Thymus (tissue), 14 donors: ENCODE results near the gene RAD51AP1. TPM values are rescaled to one million over a fixed set of nuclear protein-coding genes. Genes with fewer than 3 reads are reported as not detected.

Experiments used
- DNase-seq, 9 donors: peaks; one replicate each; pipeline ENCODE4 v3.0.0-alpha.2; 2013; ENCODE audit warnings: low spot score in 9 of 9, low read depth in 6 of 9, missing footprints in 1 of 9
- H3K27ac ChIP-seq, 2 donors: one replicate each; pipeline ENCODE4 v1.5.1; 2013; ENCODE audit warnings: control low read depth in 1 of 2, low read depth in 1 of 2, low read length in 1 of 2, mild to moderate bottlenecking in 1 of 2, moderate library complexity in 1 of 2
- H3K27me3 ChIP-seq, 2 donors: one replicate each; pipeline ENCODE4 v1.5.1; 2013; ENCODE audit warnings: low read length in 1 of 2; ENCODE audit not compliant: control insufficient read depth in 2 of 2, insufficient read depth in 1 of 2
- H3K36me3 ChIP-seq, 2 donors: one replicate each; pipeline ENCODE4 v1.5.1; 2013; ENCODE audit warnings: low read length in 1 of 2, mild to moderate bottlenecking in 1 of 2, moderate library complexity in 1 of 2; ENCODE audit not compliant: control insufficient read depth in 2 of 2, insufficient read depth in 2 of 2
- H3K4me1 ChIP-seq, 2 donors: one replicate each; pipeline ENCODE4 v1.5.1; 2013; ENCODE audit warnings: low read length in 2 of 2; ENCODE audit not compliant: control insufficient read depth in 2 of 2, insufficient read depth in 2 of 2
- H3K4me3 ChIP-seq, 2 donors: one replicate each; pipeline ENCODE4 v1.5.1; 2013; ENCODE audit warnings: low read length in 2 of 2, control low read depth in 1 of 2, mild to moderate bottlenecking in 1 of 2
- H3K9me3 ChIP-seq, 2 donors: one replicate each; pipeline ENCODE4 v1.5.1; 2013; ENCODE audit warnings: low read length in 1 of 2, mild to moderate bottlenecking in 1 of 2; ENCODE audit not compliant: control insufficient read depth in 2 of 2, insufficient read depth in 1 of 2
- WGBS: extraction: QIAGEN DNeasy Blood & Tissue Kit; methylation state at CpG from one replicate; pipeline ENCODE4 v1.1.7; 2013; 5-methylcytosine and 5-hydroxymethylcytosine counted together
- long read RNA-seq, 10 donors: transcript quantifications; one replicate each; lab custom pipeline, GENCODE V29; 2026
- polyA plus RNA-seq: library from polyadenylated mRNA; stranded (reverse); fragments of 200-250 nt; gene quantifications from one replicate; pipeline ENCODE4 v1.2.3, GENCODE V29; 2013
- total RNA-seq: library from RNA; stranded (reverse); fragments of 120-200 nt; gene quantifications from one replicate; pipeline ENCODE4 v1.2.4, GENCODE V29; 2013
- donor health status: healthy.

The RAD51AP1 gene, protein sequence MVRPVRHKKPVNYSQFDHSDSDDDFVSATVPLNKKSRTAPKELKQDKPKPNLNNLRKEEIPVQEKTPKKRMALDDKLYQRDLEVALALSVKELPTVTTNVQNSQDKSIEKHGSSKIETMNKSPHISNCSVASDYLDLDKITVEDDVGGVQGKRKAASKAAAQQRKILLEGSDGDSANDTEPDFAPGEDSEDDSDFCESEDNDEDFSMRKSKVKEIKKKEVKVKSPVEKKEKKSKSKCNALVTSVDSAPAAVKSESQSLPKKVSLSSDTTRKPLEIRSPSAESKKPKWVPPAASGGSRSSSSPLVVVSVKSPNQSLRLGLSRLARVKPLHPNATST
- total RNA-seq (39.5 TPM), polyA plus RNA-seq (3.4 TPM)
- long read RNA-seq, donor 1, partial matches to known transcripts: 0 of 2 reads
- long read RNA-seq, donor 1, other reads (novel, unspliced or antisense): 0 of 2 reads
- long read RNA-seq, donor 2: 0 reads
- long read RNA-seq, donor 3, transcript RAD51AP1-202 (9 exons, 2,113 nt): major isoform, 13 of 33 reads
- long read RNA-seq, donor 3, partial matches to known transcripts: 15 of 33 reads
- long read RNA-seq, donor 3, other reads (novel, unspliced or antisense): 0 of 33 reads
- long read RNA-seq, donor 4, partial matches to known transcripts: 0 of 3 reads
- long read RNA-seq, donor 4, other reads (novel, unspliced or antisense): 0 of 3 reads
- long read RNA-seq, donor 5, transcript RAD51AP1-202 (9 exons, 2,113 nt): major isoform, 6 of 22 reads
- long read RNA-seq, donor 5, partial matches to known transcripts: 12 of 22 reads
- long read RNA-seq, donor 5, other reads (novel, unspliced or antisense): 0 of 22 reads
- long read RNA-seq, donor 6, partial matches to known transcripts: 0 of 5 reads
- long read RNA-seq, donor 6, other reads (novel, unspliced or antisense): 0 of 5 reads
- long read RNA-seq, donor 7, transcript RAD51AP1-202 (9 exons, 2,113 nt): major isoform, 5 of 6 reads
- long read RNA-seq, donor 7, partial matches to known transcripts: 0 of 6 reads
- long read RNA-seq, donor 7, other reads (novel, unspliced or antisense): 0 of 6 reads
- long read RNA-seq, donor 8, partial matches to known transcripts: 0 of 1 reads
- long read RNA-seq, donor 8, other reads (novel, unspliced or antisense): 0 of 1 reads
- long read RNA-seq, donor 9, partial matches to known transcripts: 9 of 14 reads
- long read RNA-seq, donor 9, other reads (novel, unspliced or antisense): 0 of 14 reads
- long read RNA-seq, donor 10, partial matches to known transcripts: 0 of 2 reads
- long read RNA-seq, donor 10, other reads (novel, unspliced or antisense): 0 of 2 reads

DNA sequence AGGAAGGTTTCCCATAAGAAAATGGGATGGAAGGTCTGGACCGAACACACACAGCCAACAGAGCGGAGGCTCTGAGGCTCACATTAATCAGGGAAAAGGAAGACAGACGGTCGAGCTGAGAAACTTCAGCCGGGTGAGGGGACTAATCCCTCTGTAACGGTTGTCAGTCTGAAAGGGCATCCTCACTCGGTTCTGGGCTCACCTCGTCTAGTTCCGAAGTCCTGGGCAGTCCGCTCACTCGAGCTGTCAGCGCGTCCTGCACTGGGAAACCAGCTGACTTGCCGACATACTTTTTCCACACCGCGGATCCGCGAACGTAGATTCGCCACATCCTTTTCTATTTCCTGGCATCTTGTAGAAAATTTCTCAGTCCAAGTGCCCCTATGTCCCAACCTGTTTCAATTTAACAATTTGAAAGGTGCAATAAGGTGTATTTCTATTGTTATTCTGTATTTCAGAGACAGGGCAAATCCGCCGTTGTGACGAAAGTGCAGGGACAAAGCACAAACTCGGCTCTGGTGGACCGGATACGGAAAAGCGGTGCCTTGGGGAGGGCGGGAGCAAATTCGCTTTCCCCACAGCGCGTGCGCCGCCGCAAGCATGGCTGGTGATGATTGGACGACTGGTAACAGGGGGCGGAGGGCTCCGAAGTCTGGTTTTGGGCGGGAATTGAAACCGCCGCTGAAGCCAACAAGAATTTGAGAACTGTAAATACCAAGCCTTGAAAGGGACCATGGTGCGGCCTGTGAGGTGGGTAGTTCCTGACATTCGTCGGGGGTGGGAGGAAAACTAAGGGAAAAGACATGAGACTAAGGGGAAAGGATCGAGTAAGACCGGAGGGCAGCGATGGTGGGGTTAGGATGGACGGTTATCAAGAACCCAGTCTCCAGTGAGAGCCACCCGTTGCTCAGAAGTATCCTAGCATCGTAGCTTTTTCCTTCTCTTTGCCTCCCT lies at the start of gene RAD51AP1:
Gene RAD51AP1, plus strand, starts transcription at position 684 of the 954 bp plus-strand sequence. Its CDS starts 50 bp downstream, at position 734.
- H3K27me3 ChIP-seq: no peaks in the 10 kb centered on the region
- H3K9me3 ChIP-seq: no peaks in the 10 kb centered on the region
- DNase-seq: peak; percentile 91 to 98 (median 95)
- WGBS: under 1% methylated on average over 49 of the region's 49 CpGs
- H3K36me3 ChIP-seq: peaks cover 6 to 13% of the 10 kb centered on the region in 2 donors
- peak within 1 kb of the TSS; percentile 89 to 95 for H3K27ac ChIP-seq
- peak within 1 kb of the TSS; percentile 88 to 96 for H3K4me3 ChIP-seq
- peaks cover 8 to 14% of the 10 kb centered on the region in 2 donors for H3K4me1 ChIP-seq

GRCh38 chr12:4489556-4489955 lies 49.1 kb upstream of the RAD51AP1 start:
- no peak overlapping the region for H3K4me3 ChIP-seq
- H3K9me3 ChIP-seq: no peaks in the 10 kb centered on the region
- H3K27me3 ChIP-seq: no peaks in the 10 kb centered on the region
- peaks cover 4 to 22% of the 10 kb centered on the region in 2 donors for H3K36me3 ChIP-seq
- WGBS: 97% methylated on average over 2 of the region's 2 CpGs
- no peaks in the 10 kb centered on the region for H3K4me1 ChIP-seq
- H3K27ac ChIP-seq: no peak overlapping the region
- no peak for DNase-seq

DNA sequence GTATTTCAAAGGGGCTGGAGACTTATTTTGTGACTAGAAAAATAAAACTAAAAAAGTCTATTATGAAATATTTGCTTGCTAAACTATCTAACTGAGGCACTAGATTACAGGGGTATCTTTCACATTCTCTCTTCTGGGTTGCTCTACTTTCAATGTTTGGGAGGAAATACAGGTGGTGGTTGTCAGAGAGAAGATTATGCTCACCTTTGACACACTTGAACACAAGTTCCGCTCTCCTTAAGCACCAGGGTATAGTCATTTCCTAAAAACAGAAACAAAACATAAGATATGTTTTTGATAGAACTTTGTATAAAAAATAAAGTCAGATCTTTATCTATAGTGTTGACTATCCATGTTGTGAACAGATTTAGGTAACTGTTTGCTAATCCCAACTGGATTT lies 47.7 kb upstream of the RAD51AP1 start:
- WGBS: 94% methylated on average over 1 of the region's 1 CpG
- Histone ChIP-seq H3K27ac (no peak overlapping the region), H3K4me3 (no peak overlapping the region), H3K9me3 (no peaks in the 10 kb centered on the region), H3K4me1 (no peaks in the 10 kb centered on the region), H3K27me3 (no peaks in the 10 kb centered on the region), H3K36me3 (peaks cover 4 to 28% of the 10 kb centered on the region in 2 donors)
- DNase-seq: no peak

GRCh38 chr12:4496145-4496838 lies 42.4 kb upstream of the RAD51AP1 start:
- 98% methylated on average over 1 of the region's 1 CpG for WGBS

DNA sequence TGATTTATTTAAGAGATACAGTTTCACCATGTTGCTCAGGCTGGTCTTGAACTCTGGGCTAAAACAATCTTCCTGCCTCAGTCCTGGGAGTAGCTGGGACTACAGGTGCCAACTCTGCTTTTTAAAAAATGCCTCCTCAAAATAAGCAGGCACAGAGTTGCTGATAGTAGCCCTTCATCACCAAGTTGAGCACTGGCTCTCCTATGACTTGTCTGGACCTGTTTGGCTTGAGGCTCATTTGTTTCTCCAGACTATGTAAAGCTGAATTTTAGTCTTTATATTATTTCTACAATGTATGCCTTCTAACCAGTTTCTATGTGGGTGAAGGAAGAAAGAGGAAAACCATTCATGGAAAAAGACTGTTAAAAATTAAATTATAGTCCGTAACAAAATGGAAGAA lies 39.5 kb upstream of the RAD51AP1 start:
- Histone ChIP-seq H3K36me3 (peaks cover 10 to 48% of the 10 kb centered on the region in 2 donors), H3K4me1 (no peaks in the 10 kb centered on the region), H3K9me3 (no peaks in the 10 kb centered on the region), H3K27me3 (no peaks in the 10 kb centered on the region), H3K4me3 (no peak overlapping the region), H3K27ac (no peak overlapping the region)
- no peak for DNase-seq
- 98% methylated on average over 1 of the region's 1 CpG for WGBS

More at GRCh38 chr12:4496145-4496838, 42.4 kb upstream of the RAD51AP1 start:
- Histone ChIP-seq H3K36me3 (peaks cover 7 to 40% of the 10 kb centered on the region in 2 donors), H3K9me3 (no peaks in the 10 kb centered on the region), H3K27me3 (no peaks in the 10 kb centered on the region), H3K4me1 (no peaks in the 10 kb centered on the region), H3K4me3 (no peak overlapping the region), H3K27ac (no peak overlapping the region)
- no peak for DNase-seq

GRCh38 chr12:4505376-4505986 lies 33.2 kb upstream of the RAD51AP1 start:
- Histone ChIP-seq H3K36me3 (peaks cover 4 to 11% of the 10 kb centered on the region in 2 donors), H3K4me3 (no peak overlapping the region), H3K27ac (no peak overlapping the region), H3K27me3 (no peaks in the 10 kb centered on the region), H3K4me1 (peaks cover 4 to 6% of the 10 kb centered on the region in 2 donors), H3K9me3 (no peaks in the 10 kb centered on the region)
- 96% methylated on average over 1 of the region's 1 CpG for WGBS
- no peak for DNase-seq

DNA sequence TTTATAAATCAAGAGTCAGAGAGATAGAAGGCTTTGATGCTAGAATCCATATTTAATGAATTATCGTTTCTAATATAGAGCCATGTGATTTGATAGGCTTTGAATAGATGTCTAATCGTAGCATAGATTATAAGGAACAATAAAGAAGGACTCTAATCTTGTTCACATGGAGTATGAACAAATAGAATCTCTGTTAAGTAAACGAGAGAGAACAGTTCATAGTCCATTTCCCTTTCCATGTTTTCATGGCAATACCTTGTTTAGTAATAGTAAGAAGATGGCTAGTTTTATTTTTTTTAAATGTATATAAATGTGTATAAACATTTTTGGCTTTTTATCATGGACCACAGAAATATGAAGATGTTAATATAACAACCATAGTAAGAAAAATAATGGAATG lies 32.3 kb upstream of the RAD51AP1 start:
- no peaks in the 10 kb centered on the region for H3K9me3 ChIP-seq
- H3K36me3 ChIP-seq: peaks cover 4 to 8% of the 10 kb centered on the region in 2 donors
- peaks cover 4 to 6% of the 10 kb centered on the region in 2 donors for H3K4me1 ChIP-seq
- 91% methylated on average over 3 of the region's 3 CpGs for WGBS
- no peaks in the 10 kb centered on the region for H3K27me3 ChIP-seq
- H3K27ac ChIP-seq: peak overlapping the region; percentile 15 to 78
- DNase-seq: no peak
- no peak overlapping the region for H3K4me3 ChIP-seq
